Kidney capillary endothelial cell (primary cell): Measurements from ENCODE around the gene SGMS2.
"Not testable (repeated sequence)": the region's sequence is repeated elsewhere in the genome, so short reads cannot be mapped to it uniquely, and the experiment has no call there.

Experiments
- DNase-seq: peaks from one replicate; pipeline ENCODE4 v3.0.0-alpha.2; 2018; ENCODE audit warnings: low spot score

Gene SGMS2

DNA sequence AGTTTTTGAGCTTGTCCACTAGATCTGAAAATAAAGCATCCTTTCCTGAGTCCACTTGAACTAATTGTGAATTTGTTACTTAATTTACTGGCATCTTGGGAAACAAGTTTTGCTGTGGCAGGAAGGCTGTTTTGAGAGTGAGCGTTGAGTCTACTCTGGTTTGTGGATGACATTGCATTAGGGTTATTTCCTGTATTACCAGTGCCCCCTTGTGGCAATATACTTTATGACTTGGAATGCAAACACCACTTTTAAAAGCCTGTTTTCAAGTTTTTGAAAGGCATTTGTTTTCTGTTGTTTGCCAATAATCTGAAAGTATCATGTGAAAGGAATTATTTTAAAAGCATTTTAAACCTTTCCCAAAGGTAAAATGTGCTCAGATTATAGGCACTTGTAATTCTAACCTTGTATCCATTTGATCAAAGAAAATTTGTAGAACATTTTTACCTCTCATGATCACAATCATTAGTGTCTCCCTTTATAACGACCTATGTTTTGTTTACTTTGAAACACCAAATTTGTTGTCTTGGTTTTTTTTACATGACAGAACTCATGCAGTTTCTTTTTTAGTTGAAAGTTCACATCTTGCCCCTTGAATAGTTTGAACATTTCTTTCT is 88.7 kb downstream of the SGMS2 start:
- DNase-seq = peak; percentile 72

DNA sequence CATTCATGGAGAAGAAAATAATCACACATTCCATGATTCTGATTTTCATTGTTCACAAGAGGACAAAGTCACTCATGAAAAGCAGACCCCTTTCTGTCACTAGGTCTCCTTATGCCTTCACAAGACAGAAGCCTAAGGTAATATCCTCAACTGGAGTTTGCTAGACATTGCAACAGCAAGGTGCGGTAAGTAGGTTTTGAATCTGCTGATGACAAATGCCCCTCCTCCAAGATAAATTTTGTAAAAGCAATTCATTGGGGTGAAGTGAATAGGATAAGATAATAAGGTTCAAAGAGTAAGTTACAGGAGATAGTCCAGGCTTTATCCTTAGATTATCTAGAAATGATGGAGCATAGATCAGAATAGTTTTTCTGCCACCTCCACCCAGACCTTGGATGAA is 90.5 kb downstream of the SGMS2 start:
- DNase-seq = no peak

DNA sequence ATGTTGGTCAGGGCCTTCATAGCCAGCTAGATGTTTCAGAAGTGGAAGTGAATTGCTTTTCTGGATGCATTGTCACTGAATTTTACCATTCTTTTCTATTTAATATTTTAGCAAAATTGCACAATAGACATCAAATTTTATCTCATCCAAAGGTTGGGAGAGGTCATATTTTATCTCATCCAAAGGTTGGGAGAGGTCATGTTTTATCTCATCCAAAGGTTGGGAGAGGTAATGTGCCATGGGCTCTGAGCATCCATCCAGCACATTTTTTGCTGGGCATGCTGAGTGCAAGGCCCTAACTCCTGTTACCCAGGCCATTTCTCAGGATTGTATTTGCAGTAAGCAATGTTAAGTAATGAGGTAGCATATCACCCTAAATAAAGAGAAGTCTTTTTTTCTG is 91.9 kb downstream of the SGMS2 start:
- DNase-seq = no peak

DNA sequence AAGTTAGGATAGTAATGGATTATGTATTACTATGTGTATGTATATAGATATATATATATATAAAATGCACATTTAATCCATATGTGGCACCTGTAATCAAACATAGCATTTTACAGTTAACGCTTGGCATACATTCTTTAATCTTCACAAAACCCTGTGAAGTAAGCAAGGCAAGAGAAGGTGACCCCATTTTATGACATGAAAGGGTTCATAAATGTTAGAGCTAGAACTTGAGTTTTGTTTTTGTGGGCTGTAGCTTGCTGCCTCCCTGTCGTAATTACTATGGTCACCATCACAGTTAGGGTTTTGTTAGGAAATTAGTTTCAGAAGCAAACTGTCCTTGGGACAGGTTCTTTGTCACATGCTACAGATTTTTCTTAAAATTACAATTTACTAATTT is 92.8 kb downstream of the SGMS2 start:
- no peak for DNase-seq

DNA sequence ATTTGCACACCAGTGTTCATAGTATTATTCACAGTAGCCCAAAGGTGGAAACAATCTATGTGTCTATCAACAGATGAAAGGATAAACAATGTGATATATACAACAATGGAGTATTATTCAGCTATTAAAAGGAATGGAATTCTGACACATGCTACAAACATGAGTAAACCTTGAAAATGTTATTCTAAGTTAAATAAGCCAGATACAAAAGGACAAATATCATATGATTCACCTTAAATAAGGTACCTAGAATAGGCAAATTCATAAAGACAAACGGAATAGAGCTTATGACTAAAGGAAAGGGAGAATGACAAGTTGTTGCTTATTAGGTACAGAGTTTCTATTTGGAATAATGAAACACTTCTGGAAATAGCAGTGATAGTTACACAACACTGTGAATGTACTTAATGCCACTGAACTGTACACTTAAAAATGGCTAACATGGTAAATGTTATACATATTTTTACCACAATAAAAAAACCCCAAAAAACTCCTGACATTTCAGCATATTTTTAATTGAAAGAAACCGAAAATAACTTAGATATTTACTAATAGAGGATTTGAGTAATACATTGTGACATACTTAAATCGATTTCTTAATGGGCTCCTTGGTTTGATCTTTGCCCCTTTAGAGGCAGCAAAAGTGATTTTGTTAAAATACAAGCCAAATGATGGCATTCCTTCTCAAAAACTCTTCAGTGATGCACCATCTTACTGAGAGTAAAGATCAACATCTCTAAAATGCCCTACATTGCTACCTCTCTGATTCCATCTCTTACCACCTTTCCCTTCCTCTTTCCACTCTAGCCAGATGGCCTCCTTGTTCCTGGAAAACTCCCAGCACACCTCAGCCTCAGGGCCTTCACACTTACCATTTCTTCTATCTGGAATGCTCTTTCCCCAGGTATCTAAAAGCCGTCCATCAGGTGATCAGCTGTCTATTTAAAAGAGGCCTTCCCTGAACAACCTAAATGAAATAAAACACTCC is 98.0 kb downstream of the SGMS2 start:
- DNase-seq = no peak

DNA sequence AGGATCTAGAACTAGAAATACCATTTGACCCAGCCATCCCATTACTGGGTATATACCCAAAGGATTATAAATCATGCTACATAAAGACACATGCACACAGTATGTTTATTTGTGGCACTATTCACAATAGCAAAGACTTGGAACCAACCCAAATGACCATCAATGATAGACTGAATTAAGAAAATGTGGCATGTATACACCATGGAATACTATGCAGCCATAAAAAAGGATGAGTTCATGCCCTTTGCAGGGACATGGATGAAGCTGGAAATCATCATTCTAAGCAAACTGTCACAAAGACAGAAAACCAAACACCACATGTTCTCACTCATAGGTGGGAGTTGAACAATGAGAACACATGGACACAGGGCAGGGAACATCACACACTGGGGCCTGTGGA is 101.0 kb downstream of the SGMS2 start:
- DNase-seq = not testable (repeated sequence)

DNA sequence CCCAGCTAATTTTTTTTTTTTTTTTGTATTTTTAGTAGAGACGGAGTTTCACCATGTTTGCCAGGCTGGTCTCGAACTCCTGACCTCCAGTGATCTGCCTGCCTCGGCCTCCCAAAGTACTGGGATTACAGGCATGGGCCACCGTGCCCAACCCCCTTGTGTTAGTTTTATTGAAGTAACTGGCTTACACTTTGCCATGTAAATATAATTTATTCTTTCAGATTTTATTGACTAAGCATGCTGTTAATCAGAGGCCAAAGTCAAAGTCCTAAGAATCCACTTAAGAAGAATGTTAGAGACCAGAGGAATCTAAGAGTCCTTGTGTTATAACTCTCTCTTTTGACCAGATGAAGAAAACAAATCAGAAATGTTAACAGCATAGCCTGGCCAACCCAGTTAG is 102.1 kb downstream of the SGMS2 start:
- DNase-seq = not testable (repeated sequence)

DNA sequence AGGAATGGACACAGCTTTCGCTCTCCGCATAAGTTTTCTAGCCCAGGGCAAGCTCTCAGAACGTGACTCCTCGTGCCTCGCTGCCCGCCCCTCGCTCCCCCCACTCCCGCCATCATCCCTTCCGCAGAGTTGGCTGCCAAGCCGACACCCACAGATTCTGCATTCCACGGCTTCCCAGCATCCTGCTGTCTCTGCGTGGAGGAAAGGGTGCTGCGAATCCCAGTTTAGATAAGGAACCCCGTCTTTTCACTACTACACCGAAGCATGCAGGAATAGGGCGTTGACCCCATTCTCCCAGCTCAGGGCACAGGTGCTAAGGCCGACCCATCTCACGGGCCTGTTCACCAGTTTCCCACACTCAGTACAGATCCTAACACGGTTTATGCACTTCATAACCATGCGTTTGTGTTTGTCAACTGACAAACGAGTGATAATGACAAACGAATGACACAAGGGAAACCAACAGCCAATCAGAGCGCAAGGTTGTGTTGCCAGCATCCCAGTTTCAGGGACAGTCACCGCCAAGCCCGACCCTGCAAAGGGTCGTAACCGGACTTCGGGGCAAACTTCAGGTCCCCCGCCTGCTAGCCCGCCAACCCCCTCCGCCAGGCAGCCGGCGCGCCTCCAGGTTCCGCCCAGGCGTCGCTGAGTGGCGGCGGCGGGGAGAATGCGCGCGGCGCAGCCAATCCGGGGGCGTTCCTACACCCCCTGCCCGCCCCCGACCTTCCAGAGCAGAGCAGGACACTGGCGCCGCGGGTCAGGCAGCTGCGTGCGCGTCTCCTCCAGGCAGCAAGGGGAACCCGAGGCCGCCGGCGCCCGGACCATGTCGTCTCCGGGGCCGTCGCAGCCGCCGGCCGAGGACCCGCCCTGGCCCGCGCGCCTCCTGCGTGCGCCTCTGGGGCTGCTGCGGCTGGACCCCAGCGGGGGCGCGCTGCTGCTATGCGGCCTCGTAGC is 106.4 kb downstream of the SGMS2 start, which contains the start of gene CYP2U1:
Gene CYP2U1 (plus strand): TSS at position 729 of the 954 bp plus-strand sequence. CDS start 95 bp downstream, at position 824.
- peak; percentile 68 for DNase-seq

DNA sequence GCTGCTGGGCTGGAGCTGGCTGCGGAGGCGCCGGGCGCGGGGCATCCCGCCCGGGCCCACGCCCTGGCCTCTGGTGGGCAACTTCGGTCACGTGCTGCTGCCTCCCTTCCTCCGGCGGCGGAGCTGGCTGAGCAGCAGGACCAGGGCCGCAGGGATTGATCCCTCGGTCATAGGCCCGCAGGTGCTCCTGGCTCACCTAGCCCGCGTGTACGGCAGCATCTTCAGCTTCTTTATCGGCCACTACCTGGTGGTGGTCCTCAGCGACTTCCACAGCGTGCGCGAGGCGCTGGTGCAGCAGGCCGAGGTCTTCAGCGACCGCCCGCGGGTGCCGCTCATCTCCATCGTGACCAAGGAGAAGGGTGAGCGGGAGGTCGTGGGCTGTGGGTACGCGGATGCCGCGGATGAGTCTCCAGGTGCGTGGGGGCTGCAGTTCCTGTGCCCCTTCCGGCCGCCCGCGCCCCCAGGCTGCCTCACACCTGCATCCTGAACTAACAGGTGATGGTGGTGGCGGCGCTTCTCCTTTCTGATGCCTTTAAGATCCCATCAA is 107.1 kb downstream of the SGMS2 start:
- no peak for DNase-seq

DNA sequence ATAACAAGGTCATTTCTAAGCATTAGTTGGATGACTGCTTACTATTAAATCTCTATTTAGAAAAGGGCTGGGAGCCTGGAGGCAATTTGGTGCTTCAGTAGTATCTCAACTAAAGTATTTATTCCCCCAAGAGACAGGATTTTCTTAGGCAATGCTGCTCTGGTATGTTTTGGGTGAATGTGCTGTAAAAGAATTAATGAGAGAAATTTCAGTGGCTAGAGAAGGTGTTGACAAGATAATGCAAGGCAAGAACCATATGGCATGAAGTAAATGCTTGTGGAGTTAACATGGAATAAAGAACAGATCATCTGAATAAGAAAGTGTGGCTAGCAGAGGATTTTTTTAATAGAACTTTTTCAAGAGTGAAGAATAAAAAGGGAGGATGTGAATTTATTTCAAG is 110.5 kb downstream of the SGMS2 start:
- no peak for DNase-seq

DNA sequence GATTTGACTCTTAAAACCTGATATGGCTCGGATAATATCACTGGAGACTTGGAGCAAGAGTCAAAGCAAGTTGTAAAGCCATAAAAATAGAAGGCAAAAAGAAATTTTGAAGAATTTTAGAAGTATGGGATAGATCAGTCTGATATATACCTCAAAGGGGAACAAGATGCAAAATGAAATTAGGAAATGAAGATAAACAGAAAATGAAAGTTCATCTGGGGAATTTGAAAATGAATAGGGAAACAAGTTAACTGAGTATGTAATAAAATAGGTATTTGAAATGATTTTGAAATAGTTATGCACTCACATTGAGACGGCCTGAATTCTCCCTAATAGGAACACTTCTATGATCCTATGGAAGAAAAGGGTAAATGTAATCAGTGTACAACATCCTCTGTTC is 112.3 kb downstream of the SGMS2 start:
- no peak for DNase-seq

DNA sequence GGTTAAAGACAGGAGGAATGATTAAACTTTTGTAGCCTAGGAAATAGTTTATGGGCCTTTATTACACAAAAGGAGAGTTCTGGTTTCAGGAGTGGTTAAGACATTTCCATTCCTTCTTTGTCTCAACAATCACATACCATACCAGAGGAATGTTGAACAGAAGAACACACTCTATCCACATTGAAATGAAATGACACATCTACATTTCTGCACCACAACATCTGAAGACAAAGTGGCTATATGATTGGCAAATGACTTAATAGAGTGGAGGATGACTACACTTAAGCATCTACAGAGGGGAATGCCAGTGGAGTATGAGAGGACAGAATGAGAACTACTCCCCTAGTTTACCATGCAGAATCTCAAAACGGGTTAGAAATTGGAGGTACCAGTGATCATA is 114.6 kb downstream of the SGMS2 start:
- no peak for DNase-seq

DNA sequence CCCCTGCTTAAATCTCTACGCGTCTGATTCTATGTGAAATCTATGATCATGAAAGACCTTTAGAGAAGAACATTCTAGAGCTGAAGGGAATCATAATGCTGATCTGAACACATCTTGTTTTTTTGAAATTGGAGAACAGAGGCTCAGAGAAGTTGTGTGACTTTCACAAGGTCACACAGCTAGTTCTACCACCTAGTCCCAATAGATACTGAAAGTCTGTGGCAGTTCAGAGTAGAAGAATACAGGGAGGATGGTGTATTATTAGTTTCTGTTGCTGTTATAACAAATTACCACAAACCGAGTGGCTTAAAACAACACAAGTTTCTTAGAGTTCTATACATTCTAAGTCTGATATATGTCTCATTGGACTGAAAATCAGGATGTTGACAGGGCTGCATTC is 121.1 kb downstream of the SGMS2 start:
- DNase-seq = no peak

DNA sequence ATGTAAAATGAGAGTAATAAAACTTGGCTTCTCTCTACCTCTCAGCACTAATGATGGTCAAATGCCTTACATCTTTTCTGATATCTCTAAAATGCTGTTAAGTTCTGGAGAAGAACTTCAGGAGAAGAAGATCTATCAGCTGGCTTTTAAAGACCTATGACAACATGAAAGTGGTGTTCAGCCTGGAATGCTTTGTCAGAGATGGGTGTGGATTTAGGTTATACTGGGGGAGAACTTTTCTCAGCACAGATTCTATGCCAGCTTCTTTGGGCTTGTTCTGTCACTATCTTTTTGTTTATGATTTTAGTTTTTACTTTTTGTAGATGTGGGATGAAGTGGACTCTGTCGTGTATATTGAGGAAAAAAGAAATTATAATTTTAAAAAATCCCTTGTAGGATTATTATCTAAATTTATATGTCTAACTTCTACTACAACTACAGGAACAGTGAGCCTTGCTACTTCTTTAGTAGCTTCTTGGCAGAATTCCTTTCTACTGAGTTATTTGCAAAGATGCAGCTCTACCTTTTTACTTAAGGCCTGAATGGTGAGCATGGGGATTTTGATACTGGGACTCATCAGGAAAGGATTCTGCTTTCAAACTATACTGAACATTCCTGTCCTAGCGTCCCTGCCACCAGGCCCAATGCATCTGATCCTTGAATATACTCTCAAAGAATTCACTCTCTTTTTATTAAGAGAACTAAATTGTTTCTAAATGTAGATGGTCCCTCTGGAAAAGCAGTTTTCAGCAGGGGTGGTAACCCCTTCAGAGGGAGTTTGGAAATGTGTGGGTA is 126.2 kb downstream of the SGMS2 start:
- DNase-seq = no peak

DNA sequence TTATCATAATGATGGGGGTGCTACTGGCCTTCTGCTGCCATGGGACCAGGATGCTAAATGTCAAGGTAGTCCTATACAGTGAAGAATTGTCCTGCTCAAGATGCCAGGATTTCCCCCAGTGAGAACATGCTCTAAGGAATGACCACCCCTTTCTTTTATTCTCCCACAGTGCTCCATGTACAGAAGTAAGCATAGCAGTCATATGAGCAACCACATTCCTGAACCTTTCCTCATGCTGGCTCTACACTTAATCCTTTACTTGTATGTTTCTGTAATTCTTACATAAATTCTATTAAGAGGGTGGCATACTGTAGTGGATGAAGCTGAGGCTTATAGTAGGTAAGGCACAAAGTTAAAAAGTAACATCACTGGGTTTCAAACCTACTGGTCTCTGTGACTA is 126.8 kb downstream of the SGMS2 start:
- DNase-seq = no peak

DNA sequence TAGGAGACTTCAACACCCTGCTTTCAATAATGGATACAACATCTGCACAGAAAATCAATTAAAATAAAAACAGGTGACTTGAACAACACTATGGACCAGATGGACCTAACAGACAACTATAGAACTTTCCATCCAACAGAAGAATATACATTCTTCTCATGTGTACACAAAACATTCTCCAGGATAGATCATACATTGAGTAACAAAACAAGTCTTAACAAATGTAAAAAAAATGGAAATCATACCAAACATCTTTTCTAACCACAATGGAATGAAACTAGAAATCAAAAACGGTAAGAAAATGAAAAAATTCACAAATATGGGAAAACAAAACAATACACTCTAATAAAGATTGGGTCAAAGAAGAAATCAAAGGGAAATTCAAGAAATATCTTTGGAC is 131.3 kb downstream of the SGMS2 start:
- no peak for DNase-seq
